ENCODE results near the gene CCM2L. TPM values are rescaled to one million over a fixed set of nuclear protein-coding genes. Genes with fewer than 3 reads are reported as not detected.
A peak's percentile ranks its signal among the peaks of the same experiment; 100 is the strongest.

Gene CCM2L
- total and polyA plus RNA-seq, 10 of the 15 experiments (the other 5 are each of a cell fraction or from before 2014, with no cell fraction given): not detected

DNA sequence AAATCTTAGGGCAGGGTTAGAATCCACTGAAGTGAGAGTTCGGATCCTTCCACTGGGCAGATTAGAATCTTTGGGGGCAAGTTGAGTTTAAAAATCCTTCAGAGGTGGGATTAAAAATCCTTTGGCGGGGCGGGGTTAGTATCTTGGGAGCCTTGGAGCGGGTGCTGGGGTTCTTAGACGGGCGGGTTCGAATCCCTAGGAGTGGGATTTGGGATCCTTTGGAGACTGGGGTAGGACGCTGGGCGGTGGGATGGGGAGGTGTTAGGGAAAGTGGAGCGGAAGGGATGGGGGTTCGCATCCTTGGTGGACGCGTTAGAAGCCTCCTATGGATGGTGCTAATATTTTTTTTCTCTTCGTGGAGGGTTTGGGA lies 41.5 kb downstream of the CCM2L start:
- Histone ChIP-seq H3K9me3 (replicated peaks; ENCODE audit: control insufficient read depth, insufficient read depth, low read length) (no peaks in the 10 kb centered on the region; the same call in 2 of the 3 replicates), H3K79me2 (ENCODE audit: control insufficient read depth, insufficient read depth, low read length) (peaks cover 8% of the 10 kb centered on the region), H3K27ac (ENCODE audit: control insufficient read depth, insufficient read depth) (peak overlapping the region; percentile 64; the same call in 1 of the 2 replicates), H4K20me1 (ENCODE audit: control insufficient read depth, insufficient read depth) (no peaks in the 10 kb centered on the region; the same call in 1 of the 2 replicates), H3K4me2 (ENCODE audit: control insufficient read depth, insufficient read depth) (peak overlapping the region; percentile 80), H3K4me3 (peak overlapping the region; percentile 88; the same call in 1 of the 2 replicates), H3K36me3 (ENCODE audit: control insufficient read depth in 2 of 2, insufficient read depth in 2 of 2, low read length in 1 of 2) (no peaks in the 10 kb centered on the region), H3K27me3 (replicated peaks in 1 of 2; ENCODE audit: control insufficient read depth in 2 of 2, insufficient read depth in 2 of 2, low read length in 1 of 2) (peaks cover 3 to 7% of the 10 kb centered on the region in 2 experiments), H3K4me1 (ENCODE audit: control insufficient read depth, insufficient read depth, low read length) (peaks cover 11% of the 10 kb centered on the region), H3K9ac (ENCODE audit: control insufficient read depth, insufficient read depth, low read length) (no peak overlapping the region; the same call in 1 of the 2 replicates), H2AFZ (ENCODE audit: control insufficient read depth, low read depth, low read length) (no peak overlapping the region)
- TF ChIP-seq IKZF1 (conservative IDR thresholded peaks at IDR 0.05): no peak
- TF ChIP-seq IKZF2 (IDR thresholded peaks at IDR 0.05): no peak
- no peak for TF ChIP-seq BHLHE40 (IDR thresholded peaks at IDR 0.05; ENCODE audit: borderline replicate concordance in 1 of 2, low read depth in 2 of 2, low read length in 1 of 2)
- no peak for TF ChIP-seq NRF1 (conservative IDR thresholded peaks at IDR 0.05; ENCODE audit: low read depth, low read length)
- TF ChIP-seq NR2F1 (conservative IDR thresholded peaks at IDR 0.05): 0 out of 2 replicates have a peak, but pooled peaks have one; percentile 37
- in situ Hi-C loops (cut with MboI) (no loop called here), intact Hi-C loops (cut with micrococcal nuclease; ENCODE audit: unreplicated experiment) (loop anchor here (5.0 kb wide), 1 partner anchor 41 kb away; no protein-coding TSS in a partner anchor)
- CTCF ChIA-PET: interaction anchor here (1.2 to 10.5 kb wide), 3 partner anchors 9 to 18 kb away, joined by 5 to 106 read pairs (median 10); no protein-coding TSS in a partner anchor
- 14% methylated on average over 14 of the region's 14 CpGs for WGBS (ENCODE audit: insufficient coverage, insufficient replicate concordance, low lambda C conversion rate, missing lambda C conversion rate)
- POLR2A ChIA-PET: interaction anchor here (0.6 to 5.0 kb wide), 6 partner anchors 9 to 18 kb away, joined by 4 to 86 read pairs (median 14); no protein-coding TSS in a partner anchor
- BruUV-seq (replicated peaks): no TSS peak
- no peak for DNase-seq (ENCODE audit: low read depth, low spot score)
- FAIRE-seq: no peak
- RAD21 ChIA-PET (ENCODE audit: unreplicated experiment): interaction anchor here (2.3 to 17.3 kb wide), 4 partner anchors 9 to 39 kb away, joined by 15 to 215 read pairs (median 36); no protein-coding TSS in a partner anchor
- no peak for ATAC-seq
- SMC1A ChIA-PET (ENCODE audit: uncharacterized antibody, unreplicated experiment): interaction anchor here (1.1 to 2.0 kb wide), 5 partner anchors 11 to 39 kb away, joined by 3 to 16 read pairs (median 3); no protein-coding TSS in a partner anchor
